ENCODE data around the gene UQCC2. TPM values are rescaled to one million over a fixed set of nuclear protein-coding genes. Genes with fewer than 3 reads are reported as not detected.

Gene UQCC2
- total and polyA plus RNA-seq, 7 experiments from 2014 or later, result 15.7 to 79.8 (median 27.6) TPM

DNA sequence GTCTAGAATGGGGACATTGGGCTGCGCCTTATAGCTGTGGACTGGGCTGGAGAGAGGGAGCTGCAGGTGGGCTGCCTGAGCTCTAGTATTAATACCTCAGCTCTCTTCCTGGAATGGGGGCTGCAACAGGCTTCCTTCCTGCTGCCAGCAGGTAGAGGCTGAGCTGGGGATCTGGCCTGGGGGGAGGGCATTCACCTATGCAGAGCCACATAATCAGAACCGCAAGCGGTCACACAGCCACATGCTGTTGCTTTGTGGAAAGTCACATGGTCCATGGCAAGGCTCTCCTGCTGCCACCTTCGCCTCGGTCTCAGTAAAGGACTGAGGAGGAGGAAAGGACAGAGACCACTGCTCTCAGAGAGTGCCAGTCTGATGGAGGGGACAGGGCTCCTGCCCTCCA is 54.7 kb downstream of the UQCC2 start:
- H3K4me1 Mint-ChIP-seq, result peaks cover 0 to 5% (median 0%) of the 10 kb centered on the region in 7 donors
- Histone ChIP-seq H3K27me3 (ENCODE audit: control insufficient read depth in 2 of 2, insufficient read depth in 2 of 2, low read length in 2 of 2) (no peaks in the 10 kb centered on the region), H3K36me3 (ENCODE audit: control insufficient read depth in 2 of 3, insufficient read depth in 3 of 3, low read length in 3 of 3) (peaks cover 0 to 71% (median 15%) of the 10 kb centered on the region in 3 experiments), H3K9me3 (ENCODE audit: control insufficient read depth in 2 of 3, low read length in 3 of 3) (no peaks in the 10 kb centered on the region), H3K4me3 (ENCODE audit: low read length) (no peak overlapping the region), H3K4me1 (ENCODE audit: control insufficient read depth in 2 of 2, insufficient read depth in 2 of 2, low read length in 2 of 2) (no peaks in the 10 kb centered on the region), H3K27ac (ENCODE audit: low read depth, low read length) (no peak overlapping the region)
- no peaks in the 10 kb centered on the region for H3K27me3 Mint-ChIP-seq
- H3K27ac Mint-ChIP-seq, result no peak overlapping the region
- ChIA-PET CTCF (no interaction called here), POLR2A (interaction anchor here (1.0 kb wide), 1 partner anchor 9 kb away, joined by 3 read pairs; no protein-coding TSS in a partner anchor)
- no peak overlapping the region for H3K4me3 Mint-ChIP-seq
- DNase-seq (no peak), ATAC-seq (no peak)
- H3K9me3 Mint-ChIP-seq, result no peaks in the 10 kb centered on the region
- peaks cover 0 to 22% (median 0%) of the 10 kb centered on the region in 5 donors for H3K36me3 Mint-ChIP-seq
- intact Hi-C loops (cut with micrococcal nuclease), result no loop called here

DNA sequence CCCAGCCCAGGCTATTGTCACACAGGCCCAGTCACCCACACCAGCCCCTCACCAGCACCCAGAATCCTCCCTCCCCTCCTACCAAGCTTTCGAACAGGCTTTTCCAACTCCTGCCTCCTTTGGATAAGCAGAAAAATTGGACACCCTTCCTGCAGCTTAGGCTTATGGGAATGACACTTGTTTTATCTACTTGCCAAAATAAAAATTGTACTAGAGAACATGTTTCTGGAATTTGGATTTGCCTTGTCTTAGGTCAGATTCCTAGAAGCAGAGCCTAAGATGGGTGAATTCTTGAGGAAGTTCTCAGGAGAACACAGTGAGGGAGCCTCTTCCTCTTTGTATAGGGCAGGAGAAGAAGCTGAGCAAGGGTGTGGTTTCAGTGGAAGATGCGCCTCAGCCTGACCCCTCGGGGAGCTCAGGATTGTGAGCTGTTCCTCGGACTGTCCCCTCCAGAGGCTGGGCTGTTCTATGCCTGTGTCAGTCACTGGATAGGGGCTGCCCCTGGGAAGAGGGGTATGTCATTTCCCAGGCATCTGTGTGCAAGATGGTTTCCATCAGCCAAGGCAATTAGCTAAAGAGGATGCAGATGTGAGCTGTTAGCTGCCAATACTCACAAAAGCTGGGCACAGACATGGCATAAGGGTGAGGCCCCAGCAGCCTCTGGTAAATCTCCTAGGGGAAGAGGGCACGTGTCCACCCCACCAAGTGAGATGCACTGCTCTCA is 56.5 kb downstream of the UQCC2 start:
- H3K4me3 ChIP-seq (ENCODE audit: low read length), result no peak overlapping the region
- Mint-ChIP-seq H3K4me1 (peaks cover 0 to 14% (median 4%) of the 10 kb centered on the region in 7 donors), H3K9me3 (no peaks in the 10 kb centered on the region), H3K27ac (peak overlapping the region in 3 of 9 donors; percentile 42 to 77 (median 44)), H3K36me3 (peaks cover 0 to 28% (median 2%) of the 10 kb centered on the region in 5 donors), H3K4me3 (no peak overlapping the region), H3K27me3 (no peaks in the 10 kb centered on the region)
- no peaks in the 10 kb centered on the region for H3K9me3 ChIP-seq (ENCODE audit: control insufficient read depth in 2 of 3, low read length in 3 of 3)
- DNase-seq, result no peak
- intact Hi-C loops (cut with micrococcal nuclease), result no loop called here
- ChIA-PET CTCF (no interaction called here), POLR2A (interaction anchor here (0.5 to 0.6 kb wide), 2 partner anchors 319 to 1293 kb away, joined by 4 read pairs; no protein-coding TSS in a partner anchor)
- H3K4me1 ChIP-seq (ENCODE audit: control insufficient read depth in 2 of 2, insufficient read depth in 2 of 2, low read length in 2 of 2), result no peaks in the 10 kb centered on the region
- ATAC-seq, result peak; percentile 40
- no peaks in the 10 kb centered on the region for H3K27me3 ChIP-seq (ENCODE audit: control insufficient read depth in 2 of 2, insufficient read depth in 2 of 2, low read length in 2 of 2)
- peaks cover 0 to 69% (median 12%) of the 10 kb centered on the region in 3 experiments for H3K36me3 ChIP-seq (ENCODE audit: control insufficient read depth in 2 of 3, insufficient read depth in 3 of 3, low read length in 3 of 3)
- H3K27ac ChIP-seq (ENCODE audit: low read depth, low read length), result no peak overlapping the region

DNA sequence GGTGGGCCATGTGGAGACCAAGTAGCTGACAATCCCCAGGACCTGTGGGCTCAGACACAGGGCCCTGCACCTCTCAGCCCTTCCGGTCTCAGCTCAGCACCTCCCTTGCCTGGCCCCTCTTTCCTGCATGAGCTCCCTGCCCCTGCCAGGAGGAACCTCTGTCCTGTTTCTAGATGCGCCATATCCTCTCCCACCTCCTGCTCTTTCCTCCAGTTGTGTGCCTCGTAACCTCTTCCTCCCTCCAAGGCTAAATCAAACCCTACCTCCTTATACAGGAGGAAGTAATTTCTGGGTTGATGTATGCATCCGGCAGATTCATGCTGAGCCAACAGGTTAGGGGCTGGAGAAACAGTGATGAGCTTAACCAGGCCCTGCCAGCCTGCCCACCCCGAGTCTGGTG is 59.5 kb downstream of the UQCC2 start:
- Mint-ChIP-seq H3K36me3 (peaks cover 0 to 33% (median 10%) of the 10 kb centered on the region in 5 donors), H3K27me3 (no peaks in the 10 kb centered on the region)

GRCh38 chr6:33651403-33651802 is 60.1 kb downstream of the UQCC2 start:
- no peaks in the 10 kb centered on the region for H3K4me1 ChIP-seq (ENCODE audit: control insufficient read depth in 2 of 2, insufficient read depth in 2 of 2, low read length in 2 of 2)
- DNase-seq (no peak), ATAC-seq (no peak)
- no peaks in the 10 kb centered on the region for H3K9me3 ChIP-seq (ENCODE audit: control insufficient read depth in 2 of 3, low read length in 3 of 3)
- Mint-ChIP-seq H3K4me1 (peaks cover 0 to 24% (median 12%) of the 10 kb centered on the region in 7 donors), H3K27me3 (no peaks in the 10 kb centered on the region), H3K4me3 (no peak overlapping the region), H3K27ac (peak overlapping the region in 1 of 9 donors; percentile 33), H3K36me3 (peaks cover 0 to 34% (median 11%) of the 10 kb centered on the region in 5 donors), H3K9me3 (no peaks in the 10 kb centered on the region)
- peaks cover 0 to 61% (median 8%) of the 10 kb centered on the region in 3 experiments for H3K36me3 ChIP-seq (ENCODE audit: control insufficient read depth in 2 of 3, insufficient read depth in 3 of 3, low read length in 3 of 3)
- ChIA-PET POLR2A (no interaction called here), CTCF (no interaction called here)
- H3K4me3 ChIP-seq (ENCODE audit: low read length), result no peak overlapping the region
- no peak overlapping the region for H3K27ac ChIP-seq (ENCODE audit: low read depth, low read length)
- H3K27me3 ChIP-seq (ENCODE audit: control insufficient read depth in 2 of 2, insufficient read depth in 2 of 2, low read length in 2 of 2), result no peaks in the 10 kb centered on the region
- intact Hi-C loops (cut with micrococcal nuclease), result no loop called here

More for the DNA sequence above, 59.5 kb downstream of the UQCC2 start:
- no peaks in the 10 kb centered on the region for H3K9me3 ChIP-seq (ENCODE audit: control insufficient read depth in 2 of 3, low read length in 3 of 3)
- Mint-ChIP-seq H3K4me3 (no peak overlapping the region), H3K4me1 (peaks cover 0 to 21% (median 12%) of the 10 kb centered on the region in 7 donors), H3K9me3 (no peaks in the 10 kb centered on the region), H3K27ac (peak overlapping the region in 1 of 9 donors; percentile 67)
- peaks cover 0 to 63% (median 8%) of the 10 kb centered on the region in 3 experiments for H3K36me3 ChIP-seq (ENCODE audit: control insufficient read depth in 2 of 3, insufficient read depth in 3 of 3, low read length in 3 of 3)
- no peak overlapping the region for H3K27ac ChIP-seq (ENCODE audit: low read depth, low read length)
- no peaks in the 10 kb centered on the region for H3K4me1 ChIP-seq (ENCODE audit: control insufficient read depth in 2 of 2, insufficient read depth in 2 of 2, low read length in 2 of 2)
- no peak for ATAC-seq
- no peak for DNase-seq
- intact Hi-C loops (cut with micrococcal nuclease), result no loop called here
- H3K27me3 ChIP-seq (ENCODE audit: control insufficient read depth in 2 of 2, insufficient read depth in 2 of 2, low read length in 2 of 2), result no peaks in the 10 kb centered on the region
- ChIA-PET POLR2A (interaction anchor here (0.7 kb wide), 1 partner anchor 116 kb away, joined by 3 read pairs; no protein-coding TSS in a partner anchor), CTCF (no interaction called here)
- H3K4me3 ChIP-seq (ENCODE audit: low read length), result no peak overlapping the region

Small RNAs within 50 kb of the gene (microRNA-seq; reads per million reads assigned to microRNA genes)
- 2.1 reads per million for gene MIR3934 (ENCODE audit: borderline microRNAs expressed)

Other genes with a start within 250 kb of the UQCC2 start
- 10 to 100 TPM; 16.9 to 78.8 (median 22.0) TPM for gene BAK1, start 131.4 kb downstream of the UQCC2 start, total RNA-seq
- gene BAK1, start 131.4 kb downstream of the UQCC2 start, polyA plus RNA-seq, result 10 to 100 TPM in 1 of 2 donors, 1 to 10 TPM in 1; 9.6 to 21.7 TPM
- gene ITPR3, start 90.4 kb downstream of the UQCC2 start, total RNA-seq, result 10 to 100 TPM; 35.6 to 65.7 (median 47.7) TPM
- 1 to 10 TPM; 1.7 to 7.3 TPM for gene ITPR3, start 90.4 kb downstream of the UQCC2 start, polyA plus RNA-seq
- gene IP6K3, start 35.2 kb upstream of the UQCC2 start, total RNA-seq, result not detected
- not detected for gene IP6K3, start 35.2 kb upstream of the UQCC2 start, polyA plus RNA-seq
- gene LEMD2, start 77.4 kb upstream of the UQCC2 start, total RNA-seq, result 100 to 1,000 TPM in 4 of 5 experiments, 10 to 100 TPM in 1; 71.4 to 124 (median 118) TPM
- gene LEMD2, start 77.4 kb upstream of the UQCC2 start, polyA plus RNA-seq, result 10 to 100 TPM; 27.0 to 46.6 TPM
- gene MLN, start 92.3 kb upstream of the UQCC2 start, total RNA-seq, result not detected
- not detected for gene MLN, start 92.3 kb upstream of the UQCC2 start, polyA plus RNA-seq